IMR-90 (cell line): Measurements from ENCODE around the gene GLP2R. TPM values are rescaled to one million over a fixed set of nuclear protein-coding genes. Genes with fewer than 3 reads are reported as not detected.

ENCODE experiments used
- ATAC-seq: fragments of 200-7000 bp; cut with Tn5 transposase; 2 replicates; pipeline ENCODE4 v1.9.1; 2020; ENCODE audit warnings: low read depth, mild to moderate bottlenecking, moderate library complexity
- BruUV-seq: library from RNA; stranded (reverse); fragments of 400-500 nt; replicated peaks from 2 replicates; lab custom pipeline; 2021; lab: Mats Ljungman, UMichigan
- CTCF ChIA-PET: fragments of 300-600 bp; formaldehyde crosslinking; extraction: SDS; loops from one replicate; lab custom pipeline; 2021; ENCODE audit warnings: antibody characterized with exemption; lab: Yijun Ruan, JAX
- POLR2A ChIA-PET: fragments of 300-600 bp; sonication (Branson Sonifier 250); formaldehyde crosslinking; loops from one replicate; lab custom pipeline; 2022; ENCODE audit warnings: antibody characterized with exemption; ENCODE audit not compliant: unreplicated experiment; lab: Charles Lee
- DNase-seq: peaks from one replicate; pipeline ENCODE4 v3.0.0; 2013
- H2AFZ ChIP-seq: replicated peaks from 2 replicates; pipeline ENCODE3; 2013; ENCODE audit warnings: low read length, mild to moderate bottlenecking; ENCODE audit not compliant: poor library complexity
- H2AK5ac ChIP-seq: 2 replicates; pipeline ENCODE4 v1.6.1; 2013; ENCODE audit warnings: low read depth, low read length, inconsistent platforms
- H2AK9ac ChIP-seq: replicated peaks from 2 replicates; pipeline ENCODE3; 2013; ENCODE audit warnings: mild to moderate bottlenecking, low read depth, low read length, moderate library complexity; ENCODE audit not compliant: poor library complexity
- H2BK120ac ChIP-seq: 2 replicates; pipeline ENCODE4 v1.6.1; 2013; ENCODE audit warnings: low read depth, low read length, inconsistent platforms
- H2BK15ac ChIP-seq: 3 replicates; pipeline ENCODE4 v1.6.1; 2013; ENCODE audit warnings: low read depth, low read length, inconsistent platforms
- H2BK20ac ChIP-seq: 2 replicates; pipeline ENCODE4 v1.6.1; 2013; ENCODE audit warnings: low read depth, mild to moderate bottlenecking, inconsistent platforms, low read length, moderate library complexity
- H2BK5ac ChIP-seq: 2 replicates; pipeline ENCODE4 v1.6.1; 2013; ENCODE audit warnings: mild to moderate bottlenecking, low read depth, low read length, inconsistent platforms; ENCODE audit not compliant: poor library complexity, severe bottlenecking
- H3K14ac ChIP-seq: replicated peaks from 2 replicates; pipeline ENCODE4 v1.6.1; 2013; ENCODE audit warnings: low read depth, low read length, inconsistent platforms
- H3K18ac ChIP-seq: 2 replicates; pipeline ENCODE4 v1.6.1; 2013; ENCODE audit warnings: low read depth, low read length, control low read depth
- H3K23ac ChIP-seq: 2 replicates; pipeline ENCODE4 v1.6.1; 2013; ENCODE audit warnings: low read depth, low read length, inconsistent platforms
- H3K27ac ChIP-seq: 2 replicates; pipeline ENCODE4 v1.5.1; 2013; ENCODE audit warnings: mild to moderate bottlenecking, control low read depth, low read length; ENCODE audit not compliant: insufficient read depth
- H3K27me3 ChIP-seq: 2 replicates; pipeline ENCODE4 v1.6.1; 2013; ENCODE audit warnings: low read length; ENCODE audit not compliant: control insufficient read depth, insufficient read depth
- H3K36me3 ChIP-seq: 2 replicates; pipeline ENCODE4 v1.6.1; 2013; ENCODE audit warnings: low read length, mixed read lengths; ENCODE audit not compliant: control insufficient read depth, insufficient read depth
- H3K4ac ChIP-seq: 2 replicates; pipeline ENCODE4 v1.6.1; 2013; ENCODE audit warnings: low read depth, low read length, inconsistent platforms
- H3K4me1 ChIP-seq: 2 replicates; pipeline ENCODE4 v1.6.1; 2013; ENCODE audit warnings: low read length, mixed read lengths; ENCODE audit not compliant: control insufficient read depth, insufficient read depth
- H3K4me2 ChIP-seq: 2 replicates; pipeline ENCODE4 v1.6.1; 2013; ENCODE audit warnings: low read depth, mild to moderate bottlenecking, control low read depth, low read length, moderate library complexity
- H3K4me3 ChIP-seq: 2 replicates; pipeline ENCODE4 v1.5.1; 2013; ENCODE audit warnings: low read depth, mild to moderate bottlenecking, control low read depth, low read length, moderate library complexity; ENCODE audit not compliant: insufficient read depth
- H3K56ac ChIP-seq: 2 replicates; pipeline ENCODE4 v1.6.1; 2013; ENCODE audit warnings: low read length, inconsistent platforms; ENCODE audit not compliant: insufficient read depth; ENCODE audit errors: extremely low read depth
- H3K79me1 ChIP-seq, 2 experiments: 2 replicates each; pipeline ENCODE4 v1.6.1; 2013; ENCODE audit warnings: low read length in 2 of 2, inconsistent platforms in 1 of 2, low read depth in 1 of 2
- H3K9ac ChIP-seq: 2 replicates; pipeline ENCODE4 v1.6.1; 2013; ENCODE audit warnings: low read depth, low read length, control low read depth
- H3K9me1 ChIP-seq: 2 replicates; pipeline ENCODE4 v1.6.1; 2013; ENCODE audit warnings: low read length, inconsistent platforms; ENCODE audit not compliant: insufficient read depth
- H3K9me3 ChIP-seq: 2 replicates; pipeline ENCODE4 v1.6.1; 2013; ENCODE audit warnings: low read length; ENCODE audit not compliant: control insufficient read depth, insufficient read depth
- H4K20me1 ChIP-seq: 2 replicates; pipeline ENCODE4 v1.6.1; 2013; ENCODE audit warnings: low read length, inconsistent platforms; ENCODE audit not compliant: insufficient read depth
- H4K5ac ChIP-seq: 2 replicates; pipeline ENCODE4 v1.6.1; 2013; ENCODE audit warnings: mild to moderate bottlenecking, low read depth, low read length, control low read depth
- H4K8ac ChIP-seq, 2 experiments: 2 replicates each; pipeline ENCODE4 v1.6.1; 2013; ENCODE audit warnings: low read depth in 2 of 2, low read length in 2 of 2, control low read depth in 1 of 2, inconsistent platforms in 1 of 2
- H4K91ac ChIP-seq: 2 replicates; pipeline ENCODE4 v1.6.1; 2013; ENCODE audit warnings: low read depth, low read length, inconsistent platforms; ENCODE audit not compliant: insufficient read depth
- CEBPB ChIP-seq: IDR thresholded peaks from 2 replicates; pipeline ENCODE4 v1.6.1; 2012; ENCODE audit warnings: low read depth, low read length, improper control_type of control experiment
- CHD1 ChIP-seq: IDR thresholded peaks from 2 replicates; pipeline ENCODE4 v1.6.1; 2012; ENCODE audit warnings: low read depth, low read length, improper control_type of control experiment
- WGBS, 2 experiments: methylation state at CpG; one replicate each; pipeline versions ENCODE4 v1.1.5 to v1.1.7; 2013; ENCODE audit warnings: missing lambda C conversion rate in 2 of 2; ENCODE audit not compliant: insufficient read length in 1 of 2; ENCODE audit errors: extremely low coverage in 2 of 2; 5-methylcytosine and 5-hydroxymethylcytosine counted together
- dilution Hi-C: fragments of 300-500 bp; cut with HindIII; formaldehyde crosslinking; loops from one replicate; pipeline ENCODE4 v1.14.3; 2018; ENCODE audit warnings: low sequenced_read_pairs; ENCODE audit not compliant: unreplicated experiment
- in situ Hi-C: fragments of 300-500 bp; cut with MboI; formaldehyde crosslinking; loops from 3 replicates; pipeline ENCODE4 v1.14.3; 2019; ENCODE audit warnings: low sequenced_read_pairs, inconsistent platforms, mixed read lengths
- intact Hi-C: fragments of 100-400 bp; cut with micrococcal nuclease; formaldehyde crosslinking; loops from 2 replicates; pipeline ENCODE4 v1.10.0; 2022
- polyA plus RNA-seq, 3 experiments: library from polyadenylated mRNA; depleted of rRNA; stranded (reverse); fragments of >200 nt; gene quantifications; 2 replicates each; pipeline ENCODE4 v1.2.3, GENCODE V29; 2012; ENCODE audit warnings: low replicate concordance in 1 of 3
- total RNA-seq: library from RNA; depleted of rRNA; stranded (reverse); fragments of >200 nt; gene quantifications from 2 replicates; pipeline ENCODE4 v1.2.3, GENCODE V29; 2012
- TF ChIP-seq, protein P1 (sequence below): conservative IDR thresholded peaks from 2 replicates; pipeline ENCODE4 v1.5.1; 2012; ENCODE audit warnings: mild to moderate bottlenecking, low read depth, low read length, improper control_type of control experiment

Gene GLP2R
- total and polyA plus RNA-seq, 2 of the 4 experiments (the other 2 are of a cell fraction), result 0.07 TPM; not detected in 1

- BruUV-seq, result no TSS peak
- CTCF ChIA-PET, result interaction anchor here (0.7 kb wide), 1 partner anchor 1281 kb away, joined by 5 read pairs; no protein-coding TSS in a partner anchor
These were observed 23.0 kb upstream of the GLP2R start for GRCh38 chr17:9802697-9803096.

More at GRCh38 chr17:9802697-9803096, 23.0 kb upstream of the GLP2R start:
- Histone ChIP-seq H3K14ac (no peak overlapping the region), H2AK9ac (no peak overlapping the region), H4K91ac (no peak overlapping the region), H3K9me1 (no peaks in the 10 kb centered on the region), H3K9me3 (peaks cover 2% of the 10 kb centered on the region; the same call in 1 of the 2 replicates), H3K9ac (no peak overlapping the region), H3K23ac (no peak overlapping the region), H2BK5ac (no peak overlapping the region), H3K4me3 (no peak overlapping the region), H2AK5ac (no peak overlapping the region), H4K5ac (no peak overlapping the region), H3K4me1 (no peaks in the 10 kb centered on the region), H2BK20ac (no peak overlapping the region), H3K27me3 (no peaks in the 10 kb centered on the region), H3K56ac (no peak overlapping the region), H4K8ac (no peak overlapping the region), H3K27ac (no peak overlapping the region), H2BK15ac (no peak overlapping the region), H3K36me3 (no peaks in the 10 kb centered on the region), H2BK120ac (no peak overlapping the region), H2AFZ (no peak overlapping the region), H4K20me1 (no peaks in the 10 kb centered on the region), H3K18ac (no peak overlapping the region), H3K79me1 (no peaks in the 10 kb centered on the region), H3K4ac (no peak overlapping the region), H3K4me2 (no peak overlapping the region)
- POLR2A ChIA-PET, result no interaction called here
- TF ChIP-seq CEBPB, result no peak
- no peak for TF ChIP-seq CHD1
- TF ChIP-seq, protein P1, sequence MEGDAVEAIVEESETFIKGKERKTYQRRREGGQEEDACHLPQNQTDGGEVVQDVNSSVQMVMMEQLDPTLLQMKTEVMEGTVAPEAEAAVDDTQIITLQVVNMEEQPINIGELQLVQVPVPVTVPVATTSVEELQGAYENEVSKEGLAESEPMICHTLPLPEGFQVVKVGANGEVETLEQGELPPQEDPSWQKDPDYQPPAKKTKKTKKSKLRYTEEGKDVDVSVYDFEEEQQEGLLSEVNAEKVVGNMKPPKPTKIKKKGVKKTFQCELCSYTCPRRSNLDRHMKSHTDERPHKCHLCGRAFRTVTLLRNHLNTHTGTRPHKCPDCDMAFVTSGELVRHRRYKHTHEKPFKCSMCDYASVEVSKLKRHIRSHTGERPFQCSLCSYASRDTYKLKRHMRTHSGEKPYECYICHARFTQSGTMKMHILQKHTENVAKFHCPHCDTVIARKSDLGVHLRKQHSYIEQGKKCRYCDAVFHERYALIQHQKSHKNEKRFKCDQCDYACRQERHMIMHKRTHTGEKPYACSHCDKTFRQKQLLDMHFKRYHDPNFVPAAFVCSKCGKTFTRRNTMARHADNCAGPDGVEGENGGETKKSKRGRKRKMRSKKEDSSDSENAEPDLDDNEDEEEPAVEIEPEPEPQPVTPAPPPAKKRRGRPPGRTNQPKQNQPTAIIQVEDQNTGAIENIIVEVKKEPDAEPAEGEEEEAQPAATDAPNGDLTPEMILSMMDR, result no peak
- no peak for DNase-seq
- dilution Hi-C loops, result no loop called here
- in situ Hi-C loops, result no loop called here
- no CpG with 5 or more reads among the region's 4 CpGs for WGBS, 2 experiments
- ATAC-seq, result no peak
- intact Hi-C loops, result no loop called here
